Left ventricle myocardium inferior (tissue), 1 donor: ENCODE measurements around the gene MPP7. TPM values are rescaled to one million over a fixed set of nuclear protein-coding genes. Genes with fewer than 3 reads are reported as not detected.

Experiments
- DNase-seq: peaks from one replicate; pipeline ENCODE4 v3.0.0-alpha.2; 2020
- H3K27ac ChIP-seq: fragments of 200-600 bp; replicated peaks from 2 replicates; pipeline ENCODE4 v1.8.0; 2021
- H3K27me3 ChIP-seq: fragments of 200-600 bp; 2 replicates; pipeline ENCODE4 v1.8.0; 2021; ENCODE audit warnings: low read depth
- H3K36me3 ChIP-seq: fragments of 200-600 bp; 2 replicates; pipeline ENCODE4 v1.8.0; 2021
- H3K4me1 ChIP-seq: fragments of 200-600 bp; 2 replicates; pipeline ENCODE4 v1.8.0; 2021
- H3K4me3 ChIP-seq: fragments of 200-600 bp; 2 replicates; pipeline ENCODE4 v1.8.0; 2021; ENCODE audit warnings: mild to moderate bottlenecking, moderate library complexity
- H3K9me3 ChIP-seq: fragments of 200-600 bp; replicated peaks from 2 replicates; pipeline ENCODE4 v1.8.0; 2021
- intact Hi-C: fragments of 100-400 bp; cut with micrococcal nuclease; formaldehyde crosslinking; loops from one replicate; pipeline ENCODE4 v1.11.0; 2022
- total RNA-seq: library from RNA; stranded (reverse); fragmentation: NEBNext Ultra II Directional; extraction: Animal tissue kit (Norgen Biotek cat#: 25700); gene quantifications from one replicate; pipeline ENCODE4 v1.2.1, GENCODE V29; 2021
- TF ChIP-seq, protein P1 (sequence below): fragments of 200-600 bp; IDR thresholded peaks from 2 replicates; pipeline ENCODE4 v1.8.0; 2021; ENCODE audit warnings: antibody characterized with exemption, mild to moderate bottlenecking, borderline replicate concordance
- donor health status: DM: no; HTN: yes; CAD: no; lungs with severe emphysema.

Gene MPP7
- total RNA-seq, 1 donor from 2014 or later: 14.7 TPM

DNA sequence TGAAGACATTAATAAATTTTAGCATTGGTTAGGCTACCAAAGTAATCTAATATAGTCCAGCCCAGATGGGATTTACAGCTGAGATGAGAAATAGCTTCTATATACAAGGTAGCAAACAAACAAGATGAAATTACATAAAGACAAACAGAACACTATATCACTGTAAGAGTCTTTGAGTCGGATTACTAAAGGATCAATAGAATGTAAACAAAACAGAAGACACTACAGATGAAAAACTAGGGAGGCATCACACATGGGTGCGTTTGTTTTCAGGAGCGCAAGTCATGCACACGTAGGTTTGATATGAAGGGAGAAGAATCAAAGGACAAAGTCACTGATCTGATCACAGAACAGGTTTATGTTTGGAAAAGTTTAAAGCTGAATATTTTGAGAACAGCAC is 26.5 kb downstream of the MPP7 start:
- DNase-seq: no peak
- TF ChIP-seq, protein P1, sequence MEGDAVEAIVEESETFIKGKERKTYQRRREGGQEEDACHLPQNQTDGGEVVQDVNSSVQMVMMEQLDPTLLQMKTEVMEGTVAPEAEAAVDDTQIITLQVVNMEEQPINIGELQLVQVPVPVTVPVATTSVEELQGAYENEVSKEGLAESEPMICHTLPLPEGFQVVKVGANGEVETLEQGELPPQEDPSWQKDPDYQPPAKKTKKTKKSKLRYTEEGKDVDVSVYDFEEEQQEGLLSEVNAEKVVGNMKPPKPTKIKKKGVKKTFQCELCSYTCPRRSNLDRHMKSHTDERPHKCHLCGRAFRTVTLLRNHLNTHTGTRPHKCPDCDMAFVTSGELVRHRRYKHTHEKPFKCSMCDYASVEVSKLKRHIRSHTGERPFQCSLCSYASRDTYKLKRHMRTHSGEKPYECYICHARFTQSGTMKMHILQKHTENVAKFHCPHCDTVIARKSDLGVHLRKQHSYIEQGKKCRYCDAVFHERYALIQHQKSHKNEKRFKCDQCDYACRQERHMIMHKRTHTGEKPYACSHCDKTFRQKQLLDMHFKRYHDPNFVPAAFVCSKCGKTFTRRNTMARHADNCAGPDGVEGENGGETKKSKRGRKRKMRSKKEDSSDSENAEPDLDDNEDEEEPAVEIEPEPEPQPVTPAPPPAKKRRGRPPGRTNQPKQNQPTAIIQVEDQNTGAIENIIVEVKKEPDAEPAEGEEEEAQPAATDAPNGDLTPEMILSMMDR: no peak
- Histone ChIP-seq H3K27ac (no peak overlapping the region), H3K4me1 (peaks cover 38% of the 10 kb centered on the region), H3K4me3 (no peak overlapping the region), H3K36me3 (no peaks in the 10 kb centered on the region), H3K27me3 (no peaks in the 10 kb centered on the region), H3K9me3 (no peaks in the 10 kb centered on the region)
- intact Hi-C loops: no loop called here

DNA sequence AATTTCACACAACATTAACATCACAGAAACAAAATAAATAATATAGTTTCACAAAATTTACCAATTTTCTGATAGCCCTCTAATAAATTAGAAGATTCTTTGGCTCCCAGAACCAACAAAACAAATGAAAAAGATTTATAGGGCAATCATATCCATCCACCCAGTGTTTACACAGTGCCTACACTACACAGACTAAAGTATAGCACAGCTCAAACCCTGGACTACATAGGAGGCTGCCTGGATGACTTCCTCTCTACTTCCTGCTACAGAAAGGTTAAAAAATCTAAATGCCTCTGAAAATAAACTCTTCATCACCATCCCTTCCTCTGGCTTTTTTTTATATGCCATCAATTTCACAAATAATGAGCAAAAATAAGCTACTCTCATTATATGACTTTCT is 28.4 kb downstream of the MPP7 start:
- H3K9me3 ChIP-seq: no peaks in the 10 kb centered on the region
- no peaks in the 10 kb centered on the region for H3K36me3 ChIP-seq
- H3K27ac ChIP-seq: no peak overlapping the region
- intact Hi-C loops: no loop called here
- no peak for DNase-seq
- no peak overlapping the region for H3K4me3 ChIP-seq
- TF ChIP-seq, protein P1: no peak
- H3K27me3 ChIP-seq: no peaks in the 10 kb centered on the region
- peaks cover 23% of the 10 kb centered on the region for H3K4me1 ChIP-seq

GRCh38 chr10:28273343-28273742 is 29.5 kb downstream of the MPP7 start:
- no peaks in the 10 kb centered on the region for H3K27me3 ChIP-seq
- H3K4me3 ChIP-seq: no peak overlapping the region
- no peaks in the 10 kb centered on the region for H3K9me3 ChIP-seq
- peaks cover 12% of the 10 kb centered on the region for H3K4me1 ChIP-seq
- intact Hi-C loops: no loop called here
- H3K36me3 ChIP-seq: no peaks in the 10 kb centered on the region
- TF ChIP-seq, protein P1: no peak
- DNase-seq: no peak
- H3K27ac ChIP-seq: no peak overlapping the region

GRCh38 chr10:28269842-28270456 is 32.9 kb downstream of the MPP7 start:
- H3K36me3 ChIP-seq: no peaks in the 10 kb centered on the region
- no peak overlapping the region for H3K4me3 ChIP-seq
- intact Hi-C loops: no loop called here
- no peak overlapping the region for H3K27ac ChIP-seq
- H3K4me1 ChIP-seq: no peaks in the 10 kb centered on the region
- H3K9me3 ChIP-seq: no peaks in the 10 kb centered on the region
- no peaks in the 10 kb centered on the region for H3K27me3 ChIP-seq
- TF ChIP-seq, protein P1: no peak
- DNase-seq: no peak

GRCh38 chr10:28266449-28267224 is 36.2 kb downstream of the MPP7 start:
- no peaks in the 10 kb centered on the region for H3K36me3 ChIP-seq
- TF ChIP-seq, protein P1: no peak
- DNase-seq: no peak
- H3K4me3 ChIP-seq: no peak overlapping the region
- intact Hi-C loops: no loop called here
- no peak overlapping the region for H3K27ac ChIP-seq
- peaks cover 7% of the 10 kb centered on the region for H3K4me1 ChIP-seq
- no peaks in the 10 kb centered on the region for H3K27me3 ChIP-seq
- H3K9me3 ChIP-seq: no peaks in the 10 kb centered on the region
